NCI-H1092 (cell line): ENCODE data around the gene MAGEE2.
"Not testable (repeated sequence)": the region's sequence is repeated elsewhere in the genome, so short reads cannot be mapped to it uniquely, and the experiment has no call there.

ENCODE experiments used
- DNase-seq: peaks from one replicate; lab custom pipeline; 2025; lab: John Stamatoyannopoulos, UW

The MAGEE2 gene, protein sequence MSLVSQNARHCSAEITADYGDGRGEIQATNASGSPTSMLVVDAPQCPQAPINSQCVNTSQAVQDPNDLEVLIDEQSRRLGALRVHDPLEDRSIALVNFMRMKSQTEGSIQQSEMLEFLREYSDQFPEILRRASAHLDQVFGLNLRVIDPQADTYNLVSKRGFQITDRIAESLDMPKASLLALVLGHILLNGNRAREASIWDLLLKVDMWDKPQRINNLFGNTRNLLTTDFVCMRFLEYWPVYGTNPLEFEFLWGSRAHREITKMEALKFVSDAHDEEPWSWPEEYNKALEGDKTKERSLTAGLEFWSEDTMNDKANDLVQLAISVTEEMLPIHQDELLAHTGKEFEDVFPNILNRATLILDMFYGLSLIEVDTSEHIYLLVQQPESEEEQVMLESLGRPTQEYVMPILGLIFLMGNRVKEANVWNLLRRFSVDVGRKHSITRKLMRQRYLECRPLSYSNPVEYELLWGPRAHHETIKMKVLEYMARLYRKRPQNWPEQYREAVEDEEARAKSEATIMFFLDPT

DNA sequence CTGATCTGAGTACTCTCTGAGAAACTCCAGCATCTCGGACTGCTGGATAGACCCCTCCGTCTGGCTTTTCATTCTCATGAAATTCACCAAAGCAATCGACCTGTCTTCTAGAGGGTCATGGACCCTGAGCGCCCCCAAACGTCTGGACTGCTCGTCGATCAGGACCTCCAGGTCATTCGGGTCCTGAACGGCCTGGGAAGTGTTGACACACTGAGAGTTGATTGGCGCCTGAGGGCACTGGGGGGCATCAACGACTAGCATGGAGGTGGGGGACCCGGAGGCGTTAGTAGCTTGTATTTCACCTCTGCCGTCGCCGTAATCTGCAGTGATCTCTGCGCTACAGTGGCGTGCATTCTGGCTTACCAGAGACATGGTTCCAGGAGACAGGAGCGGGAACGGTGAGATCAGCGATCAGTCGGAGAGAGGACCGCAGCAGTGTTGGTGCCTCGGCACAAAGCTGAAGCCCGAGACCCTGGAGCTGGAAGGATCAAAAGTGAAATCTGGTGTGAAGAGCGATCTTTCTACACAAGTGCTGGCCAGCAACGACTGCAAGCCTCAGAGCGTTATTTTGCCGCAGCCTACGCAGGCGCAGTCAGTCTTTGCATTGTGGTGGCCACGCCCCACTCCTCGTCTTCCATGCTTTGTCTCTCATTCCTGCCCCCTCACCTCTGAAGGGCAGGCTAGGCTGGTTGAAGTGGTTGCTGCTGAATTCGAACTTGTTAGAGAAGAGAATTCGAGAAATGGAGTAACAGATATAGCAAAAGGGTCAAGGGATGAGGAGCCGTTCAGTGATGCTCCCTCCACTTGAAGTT is at the start of gene MAGEE2:
Gene MAGEE2 (minus strand): TSS at position 575 of the 812 bp plus-strand sequence. CDS start 203 bp downstream, at position 372.
- DNase-seq: no peak

DNA sequence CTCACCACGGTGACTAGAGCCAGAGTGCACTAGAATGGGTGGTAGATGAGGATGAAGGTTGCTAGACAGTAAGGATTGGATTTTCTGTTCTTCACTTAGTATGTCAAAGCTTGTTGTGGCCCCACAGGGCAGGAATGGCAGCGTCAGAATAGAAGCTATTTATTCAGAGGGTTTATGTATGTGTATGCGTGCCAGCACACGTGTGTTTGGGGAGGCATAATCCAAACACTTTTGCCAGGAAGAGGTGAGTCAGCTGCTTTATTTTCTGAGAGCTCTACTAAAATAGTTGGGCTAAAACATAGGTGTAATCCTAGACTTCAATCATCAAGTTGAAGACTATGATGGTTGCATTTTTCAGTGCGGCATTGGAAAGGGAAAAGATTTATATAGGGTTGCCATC is 1.2 kb upstream of the MAGEE2 start:
- no peak for DNase-seq

DNA sequence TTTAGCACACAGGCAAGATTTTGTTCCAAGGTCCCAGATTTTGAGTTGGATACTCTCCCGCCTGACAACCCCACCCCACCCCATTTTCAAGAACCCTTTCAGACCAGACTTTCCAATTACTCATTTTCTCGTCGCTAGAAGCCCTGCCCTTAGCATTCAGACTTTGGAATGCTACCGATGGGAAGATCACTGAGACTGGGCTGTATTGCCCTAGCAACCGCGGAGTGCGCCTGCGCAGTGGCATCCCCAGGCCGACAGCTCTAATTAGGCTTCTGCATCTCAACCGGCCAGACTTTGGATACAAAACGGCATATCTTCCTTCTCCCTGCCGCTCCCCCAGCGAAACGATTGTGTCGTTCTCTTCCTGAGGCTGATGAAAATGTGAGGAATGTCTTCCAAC is 3.4 kb downstream of the MAGEE2 start:
- DNase-seq: no peak

DNA sequence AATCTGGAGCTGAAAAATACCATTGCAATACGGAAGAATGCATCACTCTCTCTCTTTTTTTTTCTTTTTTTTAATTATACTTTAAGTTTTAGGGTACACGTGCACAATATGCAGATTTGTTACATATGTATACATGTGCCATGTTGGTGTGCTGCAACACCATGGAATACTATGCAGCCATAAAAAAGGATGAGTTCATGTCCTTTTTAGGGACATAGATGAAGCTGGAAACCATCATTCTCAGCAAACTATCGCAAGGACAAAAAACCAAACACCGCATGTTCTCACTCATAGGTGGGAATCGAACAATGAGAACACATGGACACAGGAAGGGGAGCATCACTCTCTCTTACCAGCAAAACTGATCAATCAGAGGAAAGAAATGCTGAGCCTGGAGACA is 17.0 kb downstream of the MAGEE2 start:
- DNase-seq: not testable (repeated sequence)

DNA sequence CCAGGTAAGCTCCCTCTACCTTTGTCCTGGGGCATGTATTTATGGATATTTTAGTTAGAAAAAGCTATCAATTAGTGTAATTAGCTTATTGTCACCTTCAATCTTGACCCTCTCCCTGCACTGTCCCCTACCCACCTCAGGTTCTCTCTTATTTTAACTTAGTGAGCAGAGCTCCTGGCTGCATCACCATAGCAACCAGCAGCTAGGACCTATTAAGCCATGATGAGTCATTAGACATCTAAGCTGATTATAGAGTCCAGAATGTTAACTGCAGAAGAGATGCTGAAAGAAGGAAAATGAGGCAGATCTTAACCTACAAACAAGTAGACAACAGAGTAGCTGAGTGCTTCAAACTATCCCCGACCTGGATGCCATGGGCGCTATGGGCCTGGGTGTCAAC is 36.6 kb downstream of the MAGEE2 start:
- no peak for DNase-seq

DNA sequence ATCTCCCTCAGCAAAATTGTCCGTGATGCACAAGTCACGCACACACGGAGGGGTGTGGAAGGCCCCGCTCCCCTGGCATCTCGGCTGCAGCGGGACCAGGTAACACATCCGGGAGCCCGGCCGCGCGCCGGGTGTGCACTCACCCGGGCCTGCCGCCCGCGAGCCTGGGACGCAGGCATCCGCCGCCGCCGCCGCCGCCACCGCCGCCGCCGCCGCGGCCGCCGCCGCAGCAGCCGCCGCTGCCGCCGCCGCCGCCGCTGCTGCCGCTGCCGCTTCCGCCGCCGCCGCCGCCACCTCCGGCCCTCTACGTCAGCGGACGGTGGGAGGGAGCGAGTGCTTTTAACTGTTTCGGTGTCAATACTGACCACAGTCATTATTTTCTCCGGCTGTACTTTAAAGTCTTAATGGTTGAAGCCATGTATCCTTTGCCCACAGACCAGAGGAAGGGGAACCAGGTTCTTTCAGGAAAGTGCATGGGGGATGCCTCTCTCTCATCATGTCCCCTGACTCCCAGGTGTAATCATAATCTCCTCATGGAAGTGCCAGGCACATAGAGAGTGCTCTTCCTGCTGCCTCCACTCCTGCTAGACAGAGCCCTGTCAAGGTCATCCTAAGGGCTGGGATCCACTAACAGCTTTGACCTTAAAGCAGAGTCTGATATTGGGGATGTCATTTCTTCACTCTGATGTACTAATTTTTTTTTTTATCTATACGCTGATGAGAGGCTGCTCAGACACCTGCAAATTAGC is 38.0 kb downstream of the MAGEE2 start:
- peak; percentile 29 for DNase-seq
